WTC11 (cell line): ENCODE results near the gene BLZF1. TPM values are rescaled to one million over a fixed set of nuclear protein-coding genes. Genes with fewer than 3 reads are reported as not detected.
A peak's percentile ranks its signal among the peaks of the same experiment; 100 is the strongest.

Experiments used
- ATAC-seq: fragments of 200-7000 bp; cut with Tn5 transposase; 2 replicates; pipeline ENCODE4 v1.10.0; 2021; ENCODE audit warnings: mild to moderate bottlenecking, moderate library complexity
- CTCF ChIA-PET: fragments of 300-600 bp; sonication (Branson Sonifier 250); formaldehyde crosslinking; loops from one replicate; lab custom pipeline; 2021; ENCODE audit warnings: antibody characterized with exemption; lab: Charles Lee
- POLR2A ChIA-PET: fragments of 350-600 bp; sonication (Branson Sonifier 250); formaldehyde crosslinking; loops from one replicate; lab custom pipeline; 2021; ENCODE audit warnings: antibody characterized with exemption; lab: Charles Lee
- DNase-seq: peaks from one replicate; pipeline ENCODE4 v3.0.0; 2021; ENCODE audit warnings: low spot score
- H3K27ac Mint-ChIP-seq: 2 replicates; pipeline ENCODE4 v1.8.0; 2021; ENCODE audit warnings: mixed read lengths
- H3K27me3 Mint-ChIP-seq: 2 replicates; pipeline ENCODE4 v1.8.0; 2021; ENCODE audit warnings: low read depth, mild to moderate bottlenecking, moderate library complexity, mixed read lengths
- H3K36me3 Mint-ChIP-seq: 2 replicates; pipeline ENCODE4 v1.8.0; 2021; ENCODE audit warnings: mixed read lengths
- H3K4me1 Mint-ChIP-seq: 2 replicates; pipeline ENCODE4 v1.8.0; 2022; ENCODE audit warnings: mixed read lengths
- H3K4me3 Mint-ChIP-seq: 2 replicates; pipeline ENCODE4 v1.8.0; 2021; ENCODE audit warnings: mild to moderate bottlenecking, moderate library complexity, mixed read lengths
- H3K9me3 Mint-ChIP-seq: 2 replicates; pipeline ENCODE4 v1.8.0; 2021; ENCODE audit warnings: mixed read lengths
- ATF2 ChIP-seq: sonication (generic); formaldehyde crosslinking; IDR thresholded peaks from 2 replicates; pipeline ENCODE4 v1.8.1; 2022; ENCODE audit warnings: low read depth, missing genetic modification reagents, borderline replicate concordance
- CDX4 ChIP-seq: fragments of 250-450 bp; sonication (Bioruptor Pico); IDR thresholded peaks from 2 replicates; pipeline ENCODE4 v1.9.0; 2021; ENCODE audit warnings: moderate library complexity, mild to moderate bottlenecking, inconsistent platforms, borderline replicate concordance
- CREM ChIP-seq: sonication (generic); formaldehyde crosslinking; IDR thresholded peaks from 2 replicates; pipeline ENCODE4 v1.8.1; 2022; ENCODE audit warnings: mild to moderate bottlenecking, missing genetic modification reagents, moderate library complexity
- E2F5 ChIP-seq: sonication (generic); formaldehyde crosslinking; IDR thresholded peaks from 2 replicates; pipeline ENCODE4 v1.8.1; 2022; ENCODE audit warnings: mild to moderate bottlenecking, moderate library complexity, missing genetic modification reagents
- EMX1 ChIP-seq: fragments of 250-450 bp; sonication (Bioruptor Pico); IDR thresholded peaks from 2 replicates; pipeline ENCODE4 v1.8.0; 2021; ENCODE audit warnings: mild to moderate bottlenecking
- FOXJ3 ChIP-seq: sonication (generic); formaldehyde crosslinking; IDR thresholded peaks from 2 replicates; pipeline ENCODE4 v1.9.0; 2021; ENCODE audit warnings: missing genetic modification reagents, mild to moderate bottlenecking, borderline replicate concordance
- FOXK1 ChIP-seq: sonication (generic); formaldehyde crosslinking; IDR thresholded peaks from 2 replicates; pipeline ENCODE4 v1.8.0; 2022; ENCODE audit warnings: mild to moderate bottlenecking, moderate library complexity, missing genetic modification reagents
- GTF2I ChIP-seq: fragments of 250-450 bp; sonication (Bioruptor Pico); conservative IDR thresholded peaks from 2 replicates; pipeline ENCODE4 v1.4.0; 2021; ENCODE audit warnings: mild to moderate bottlenecking
- IRF1 ChIP-seq: sonication (generic); formaldehyde crosslinking; IDR thresholded peaks from 2 replicates; pipeline ENCODE4 v1.8.0; 2023; ENCODE audit warnings: missing genetic modification reagents
- KAT7 ChIP-seq: sonication (generic); formaldehyde crosslinking; IDR thresholded peaks from 2 replicates; pipeline ENCODE4 v1.8.1; 2023; ENCODE audit warnings: missing genetic modification reagents, mild to moderate bottlenecking, borderline replicate concordance
- MXD4 ChIP-seq: fragments of 250-450 bp; sonication (Bioruptor Pico); IDR thresholded peaks from 2 replicates; pipeline ENCODE4 v1.8.0; 2021; ENCODE audit warnings: mild to moderate bottlenecking, moderate library complexity, borderline replicate concordance
- MYBL2 ChIP-seq: sonication (generic); formaldehyde crosslinking; IDR thresholded peaks from 2 replicates; pipeline ENCODE4 v1.8.1; 2023; ENCODE audit warnings: mild to moderate bottlenecking, moderate library complexity, missing genetic modification reagents
- NR3C1 ChIP-seq: sonication (generic); formaldehyde crosslinking; conservative IDR thresholded peaks from 2 replicates; pipeline ENCODE4 v1.8.1; 2023; ENCODE audit warnings: low read depth, mild to moderate bottlenecking, missing genetic modification reagents
- PREB ChIP-seq: sonication (generic); formaldehyde crosslinking; IDR thresholded peaks from 2 replicates; pipeline ENCODE4 v1.8.1; 2022; ENCODE audit warnings: mild to moderate bottlenecking, missing genetic modification reagents, moderate library complexity, borderline replicate concordance
- ZMAT4 ChIP-seq: fragments of 250-450 bp; sonication (Bioruptor Pico); IDR thresholded peaks from 2 replicates; pipeline ENCODE4 v1.9.0; 2021; ENCODE audit warnings: mild to moderate bottlenecking
- ZNF121 ChIP-seq: sonication (generic); formaldehyde crosslinking; IDR thresholded peaks from 2 replicates; pipeline ENCODE4 v1.8.0; 2023; ENCODE audit warnings: missing genetic modification reagents
- ZNF232 ChIP-seq: sonication (generic); formaldehyde crosslinking; IDR thresholded peaks from 2 replicates; pipeline ENCODE4 v1.8.0; 2022; ENCODE audit warnings: mild to moderate bottlenecking, missing genetic modification reagents
- ZNF263 ChIP-seq: sonication (generic); formaldehyde crosslinking; IDR thresholded peaks from 2 replicates; pipeline ENCODE4 v1.8.1; 2022; ENCODE audit warnings: low read depth, mild to moderate bottlenecking, moderate library complexity, missing genetic modification reagents
- ZNF317 ChIP-seq: sonication (generic); formaldehyde crosslinking; IDR thresholded peaks from 2 replicates; pipeline ENCODE4 v1.8.1; 2023; ENCODE audit warnings: low read depth, mild to moderate bottlenecking, moderate library complexity, missing genetic modification reagents, borderline replicate concordance
- ZNF423 ChIP-seq: fragments of 250-450 bp; sonication (Bioruptor Pico); IDR thresholded peaks from 2 replicates; pipeline ENCODE4 v2.1.2; 2022; ENCODE audit warnings: mild to moderate bottlenecking, moderate library complexity
- total RNA-seq: library from RNA; stranded (reverse); gene quantifications from 3 replicates; pipeline ENCODE4 v1.2.3, GENCODE V29; 2021

BLZF1 gene
- total RNA-seq, 1 experiment from 2014 or later, result 8.3 TPM

- no peak for TF ChIP-seq KAT7 (CRISPR knock-in tag)
- TF ChIP-seq EMX1 (CRISPR knock-in tag), result no peak
- TF ChIP-seq ATF2 (CRISPR knock-in tag), result no peak
- no peak for TF ChIP-seq ZMAT4 (CRISPR knock-in tag)
- TF ChIP-seq, all 79 proteins: peak for 0
These were observed 53.3 kb downstream of the BLZF1 start (continued) for GRCh38 chr1:169421309-169421708.

GRCh38 chr1:169426174-169426705 lies 58.2 kb downstream of the BLZF1 start:
- peaks cover 36% of the 10 kb centered on the region for H3K27me3 Mint-ChIP-seq
- ATAC-seq (no peak), DNase-seq (no peak)
- POLR2A ChIA-PET, result interaction anchor here (1.4 kb wide), 1 partner anchor 60 kb away, joined by 7 read pairs; the partner anchor contains the start of gene SLC19A2
- H3K9me3 Mint-ChIP-seq, result no peaks in the 10 kb centered on the region
- H3K36me3 Mint-ChIP-seq, result no peaks in the 10 kb centered on the region
- H3K4me3 Mint-ChIP-seq, result peak overlapping the region; percentile 95
- peaks cover 11% of the 10 kb centered on the region for H3K4me1 Mint-ChIP-seq
- CTCF ChIA-PET, result interaction anchor here (0.6 to 1.3 kb wide), 3 partner anchors 78 to 823 kb away, joined by 3 to 4 read pairs (median 3); no protein-coding TSS in a partner anchor
- H3K27ac Mint-ChIP-seq, result no peak overlapping the region
- no peak for TF ChIP-seq GTF2I
- no peak for TF ChIP-seq EMX1 (CRISPR knock-in tag)
- no peak for TF ChIP-seq ZNF263 (CRISPR knock-in tag)
- no peak for TF ChIP-seq NR3C1 (CRISPR knock-in tag)
- TF ChIP-seq IRF1 (CRISPR knock-in tag), result no peak
- TF ChIP-seq ZNF232 (CRISPR knock-in tag), result no peak
- no peak for TF ChIP-seq PREB (CRISPR knock-in tag)
- no peak for TF ChIP-seq CREM (CRISPR knock-in tag)
- TF ChIP-seq FOXK1, result no peak
- TF ChIP-seq E2F5 (CRISPR knock-in tag), result no peak
- TF ChIP-seq FOXJ3 (CRISPR knock-in tag), result no peak
- TF ChIP-seq ZNF121 (CRISPR knock-in tag), result no peak
- no peak for TF ChIP-seq MYBL2 (CRISPR knock-in tag)
- TF ChIP-seq ZNF423 (CRISPR knock-in tag), result no peak
- no peak for TF ChIP-seq CDX4 (CRISPR knock-in tag)
- no peak for TF ChIP-seq MXD4
- TF ChIP-seq ZNF317 (CRISPR knock-in tag), result no peak
